GM18858 (cell line): Measurements from ENCODE around the gene FILIP1L.

Experiments
- ATAC-seq: cut with Tn5 transposase; IDR thresholded peaks from one replicate; pipeline ENCODE4 v1.9.1; 2021; ENCODE audit not compliant: unreplicated experiment

FILIP1L gene

DNA sequence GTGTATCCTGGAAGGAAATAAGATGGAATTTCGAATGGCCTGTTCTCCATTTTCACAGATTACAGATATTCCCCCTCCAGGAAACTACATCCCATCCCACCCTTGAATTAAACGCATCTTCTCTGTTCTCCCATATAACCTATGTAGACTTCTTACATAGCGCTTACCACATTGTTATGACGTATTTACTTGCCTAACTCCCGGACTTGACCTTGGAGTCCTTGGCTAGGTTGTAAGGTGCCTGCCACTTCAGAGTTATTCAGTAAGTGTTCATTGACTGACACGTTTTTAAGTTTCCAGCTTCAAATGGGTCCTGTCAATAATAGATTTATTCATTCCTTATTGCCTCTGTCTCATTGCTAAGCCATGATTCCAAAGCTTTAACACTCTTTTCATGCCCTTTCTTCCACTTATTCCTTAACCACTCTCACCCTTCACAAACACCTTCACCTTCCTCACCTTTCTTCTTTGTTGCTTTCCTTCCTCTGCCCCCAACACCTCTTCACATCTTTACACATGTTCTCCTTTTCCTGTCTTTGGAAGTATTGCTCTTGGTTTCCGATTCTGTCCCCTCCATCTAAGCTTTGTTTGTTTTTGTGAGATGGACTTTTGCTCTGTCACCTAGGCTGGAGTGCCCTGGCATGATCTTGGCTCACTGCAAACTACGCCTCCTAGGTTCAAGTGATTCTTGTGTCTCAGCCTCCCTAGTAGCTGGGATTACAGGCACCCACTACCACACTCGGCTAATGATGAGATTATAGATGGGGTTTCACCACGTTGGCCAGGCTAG lies 158.3 kb downstream of the FILIP1L start:
- no peak for ATAC-seq

DNA sequence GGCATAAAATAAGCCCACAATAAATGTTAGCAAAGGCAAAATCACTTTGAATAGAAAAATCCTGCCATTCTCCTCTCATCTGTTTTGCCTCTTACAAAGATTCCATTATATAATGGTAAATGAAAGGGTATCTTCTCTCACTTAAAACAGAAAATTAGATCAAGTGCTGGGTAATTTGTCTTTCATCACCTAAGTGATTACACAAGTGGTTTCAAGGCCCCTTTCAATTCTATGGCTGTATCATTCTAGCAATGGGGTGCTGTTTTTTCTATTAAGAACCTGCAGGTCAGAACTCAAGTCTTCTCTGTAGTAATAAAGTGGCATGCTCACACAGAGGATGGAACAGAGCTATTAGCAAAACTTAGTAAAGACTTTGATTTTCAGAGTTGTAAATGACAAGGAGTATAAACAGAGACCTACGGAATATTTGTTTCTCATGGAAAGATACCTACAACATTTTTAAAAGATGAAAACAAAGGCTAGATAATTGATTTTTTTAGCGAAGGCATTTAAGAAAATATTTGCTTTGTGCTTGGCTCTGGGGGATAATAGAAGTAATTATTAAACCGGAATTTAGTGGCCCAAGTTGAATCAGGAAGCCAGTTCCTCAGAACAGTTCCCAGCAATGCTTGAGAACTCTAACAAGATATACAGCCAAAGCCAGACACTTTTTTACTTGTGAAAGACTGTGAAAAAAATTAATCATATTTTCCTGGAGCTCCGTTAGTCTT lies 159.2 kb downstream of the FILIP1L start:
- no peak for ATAC-seq

DNA sequence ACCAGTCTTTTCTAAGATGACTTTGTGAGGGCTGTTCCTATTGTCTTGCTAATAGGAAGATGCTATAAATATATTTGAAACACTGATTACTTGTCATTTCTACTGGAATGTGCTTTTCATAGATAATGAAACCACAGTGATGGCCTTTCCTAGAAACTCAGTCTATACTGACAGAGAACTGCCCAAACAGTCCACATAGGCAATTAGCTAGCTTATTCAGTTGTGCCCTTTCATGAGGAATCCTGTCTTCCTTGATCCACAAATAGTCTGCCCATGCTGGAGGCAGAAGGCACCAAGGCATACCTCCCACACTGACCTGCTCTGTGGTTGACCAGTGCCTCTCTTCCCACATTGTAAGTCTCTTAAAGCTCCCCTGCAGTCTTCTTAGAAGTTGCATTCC lies 160.7 kb downstream of the FILIP1L start:
- no peak for ATAC-seq

DNA sequence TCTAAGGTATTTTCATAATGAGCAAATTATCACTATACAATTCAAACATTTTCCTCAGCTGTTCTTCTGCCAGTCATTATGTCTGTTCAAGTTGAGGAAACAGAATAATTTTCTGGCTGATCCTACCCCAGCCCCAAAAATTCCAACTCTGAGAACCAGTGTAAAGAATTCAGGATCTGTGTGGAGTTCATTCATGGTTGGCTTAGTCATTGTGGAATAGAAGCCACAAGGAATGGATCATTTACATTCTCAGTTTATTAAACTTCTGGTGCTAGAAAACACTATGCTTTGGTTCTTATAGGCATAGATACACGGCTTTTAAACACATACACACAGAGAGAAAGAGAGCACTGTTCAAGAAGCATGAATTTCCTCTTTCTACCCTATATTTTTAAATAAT lies 162.0 kb downstream of the FILIP1L start:
- ATAC-seq = no peak

DNA sequence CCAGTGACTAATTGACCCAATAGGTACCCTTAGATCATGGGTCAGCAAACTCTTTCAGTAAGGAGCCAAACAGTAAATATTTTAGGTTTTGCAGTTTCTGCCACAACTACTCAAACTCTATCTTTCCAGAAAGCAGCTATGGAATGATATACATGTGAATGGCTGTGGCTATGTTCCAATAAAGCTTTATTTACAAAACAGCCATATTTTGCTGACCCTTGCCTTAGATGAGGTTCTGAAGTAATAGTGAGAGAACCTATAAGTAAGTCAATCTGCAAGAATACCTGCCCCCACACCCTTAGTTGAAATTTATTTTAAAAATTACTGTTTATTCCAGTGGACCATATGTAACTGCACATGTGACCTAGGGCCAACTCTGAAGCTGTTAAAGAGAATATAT lies 162.6 kb downstream of the FILIP1L start:
- no peak for ATAC-seq

DNA sequence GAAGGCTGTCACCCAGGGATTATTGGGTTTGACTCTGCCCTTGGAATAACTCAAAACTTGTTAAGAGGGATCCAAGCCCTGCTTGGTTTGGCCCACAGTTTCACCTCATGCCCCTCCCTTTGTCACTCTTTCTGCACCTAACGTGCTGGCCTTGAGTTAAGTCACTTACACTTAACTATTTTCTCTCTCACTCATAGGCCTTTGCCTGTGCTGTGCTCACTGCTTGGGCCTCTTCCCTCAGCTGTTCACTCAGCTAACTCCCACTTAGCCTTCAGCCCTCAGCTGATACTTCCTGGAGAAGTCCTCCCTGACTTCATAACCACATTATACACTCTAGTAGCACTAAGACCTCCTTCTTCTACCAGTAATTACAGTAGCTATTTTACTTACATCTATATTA lies 163.4 kb downstream of the FILIP1L start:
- ATAC-seq = no peak

DNA sequence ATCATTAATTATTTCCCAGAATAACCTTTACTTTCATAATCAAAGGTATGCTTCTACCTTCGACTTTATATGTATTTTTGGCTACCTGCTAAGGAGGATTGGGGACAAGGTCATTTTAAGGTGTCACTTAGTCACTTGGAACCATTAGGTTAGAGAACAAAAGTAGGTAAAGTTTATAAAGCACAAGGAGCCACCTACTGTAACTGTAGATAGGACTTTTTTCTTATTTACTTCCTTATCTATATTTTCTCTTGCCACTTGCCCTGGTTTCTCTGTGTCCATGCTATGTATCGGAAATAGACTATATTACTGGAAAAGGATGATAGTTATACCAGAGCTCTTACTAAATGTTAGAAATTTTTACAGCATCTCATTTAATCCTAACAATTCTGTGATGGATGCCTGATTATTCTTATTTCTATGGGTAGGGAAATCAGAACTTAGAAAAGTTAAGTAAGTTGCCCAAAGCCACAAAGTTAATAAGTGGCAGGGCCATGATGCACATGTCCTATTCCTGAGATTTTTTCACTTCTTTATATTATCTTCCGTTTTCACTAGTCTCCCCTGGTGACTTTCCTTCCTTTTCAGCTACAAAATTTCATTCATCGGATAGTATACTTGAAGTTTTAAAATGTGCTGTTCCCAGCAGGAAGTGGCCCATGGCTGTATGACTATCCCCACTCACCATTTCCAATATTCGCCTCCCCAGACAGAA lies 164.2 kb downstream of the FILIP1L start:
- ATAC-seq = no peak

DNA sequence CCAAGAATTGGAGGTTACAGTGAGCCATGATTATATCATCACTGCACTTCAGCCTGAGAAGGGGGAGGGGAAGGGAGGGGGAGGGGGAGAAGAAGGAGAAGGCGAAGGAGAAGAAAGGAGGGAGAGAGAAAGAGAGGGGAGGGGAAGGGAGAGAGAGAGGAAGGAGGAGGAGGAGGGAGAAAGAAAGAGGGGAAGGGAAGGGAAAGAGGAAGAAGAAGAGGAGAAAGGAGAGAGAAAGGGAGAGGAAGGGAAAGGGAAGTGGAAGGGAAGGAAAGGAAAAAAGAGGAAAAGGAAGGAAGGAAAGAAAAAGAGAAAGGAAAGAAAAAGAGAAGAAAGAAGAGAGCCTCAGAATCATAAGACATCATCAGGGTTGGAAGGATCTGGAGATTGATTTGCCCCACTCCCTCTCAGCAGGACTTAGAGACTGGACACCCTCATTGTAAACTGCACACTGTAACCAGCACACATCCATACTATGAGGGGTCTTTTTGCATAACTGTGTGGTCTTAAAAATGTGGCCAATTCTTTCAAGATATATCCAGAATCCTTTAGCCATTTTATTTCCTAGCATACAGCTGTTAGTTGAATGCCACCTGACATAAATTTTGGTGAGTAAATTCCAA lies 165.7 kb downstream of the FILIP1L start:
- no peak for ATAC-seq

DNA sequence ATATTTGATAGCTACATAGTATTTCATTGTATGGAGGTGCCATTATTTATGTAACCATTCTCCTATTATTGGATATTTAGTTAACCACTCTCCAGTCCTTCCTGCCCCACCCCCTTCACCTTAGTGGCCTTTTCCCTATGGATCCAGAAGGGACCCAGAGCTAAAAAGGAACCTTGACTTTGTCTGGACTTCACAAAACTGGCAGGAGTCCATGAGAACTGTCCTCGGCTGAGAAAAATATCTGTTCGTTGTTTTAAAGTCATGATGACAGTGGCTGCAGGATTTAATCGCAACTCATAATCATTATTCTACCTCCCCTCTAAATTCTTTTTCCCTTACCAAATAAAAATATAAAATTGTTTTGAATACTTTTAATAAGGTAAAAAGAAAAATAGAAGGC lies 166.9 kb downstream of the FILIP1L start:
- ATAC-seq = no peak

DNA sequence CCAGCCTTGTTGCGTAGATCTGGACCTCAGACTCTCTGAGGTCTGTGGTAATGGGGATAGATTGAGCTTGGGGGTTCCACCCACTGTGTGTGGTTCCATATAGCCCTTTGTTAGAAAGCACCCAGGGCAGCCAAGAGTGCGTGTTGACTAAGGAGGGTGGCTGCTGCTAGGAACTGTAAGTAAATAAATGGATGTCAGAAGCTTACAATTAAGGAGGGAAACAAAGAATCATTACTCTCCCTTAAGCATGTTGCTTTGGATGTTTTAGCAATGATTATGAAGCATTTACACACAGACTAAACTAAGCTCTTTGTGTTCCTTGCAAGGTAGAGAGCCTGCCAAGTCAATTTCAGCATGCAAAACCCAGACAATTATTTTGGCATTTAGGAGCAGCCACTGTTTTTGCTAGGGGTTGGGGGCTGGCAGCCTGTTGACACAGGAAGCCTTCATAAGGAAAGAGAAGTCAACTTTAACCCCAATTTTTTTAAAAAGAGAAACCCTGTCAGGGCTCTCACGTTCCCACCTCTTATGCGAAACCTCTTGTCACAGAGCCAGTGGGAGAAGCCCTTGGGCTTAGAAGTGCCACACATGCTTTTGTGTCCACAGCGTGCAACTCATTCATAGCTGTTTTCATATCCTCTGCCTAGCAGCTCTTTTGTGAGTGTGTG lies 168.8 kb downstream of the FILIP1L start:
- ATAC-seq = no peak

DNA sequence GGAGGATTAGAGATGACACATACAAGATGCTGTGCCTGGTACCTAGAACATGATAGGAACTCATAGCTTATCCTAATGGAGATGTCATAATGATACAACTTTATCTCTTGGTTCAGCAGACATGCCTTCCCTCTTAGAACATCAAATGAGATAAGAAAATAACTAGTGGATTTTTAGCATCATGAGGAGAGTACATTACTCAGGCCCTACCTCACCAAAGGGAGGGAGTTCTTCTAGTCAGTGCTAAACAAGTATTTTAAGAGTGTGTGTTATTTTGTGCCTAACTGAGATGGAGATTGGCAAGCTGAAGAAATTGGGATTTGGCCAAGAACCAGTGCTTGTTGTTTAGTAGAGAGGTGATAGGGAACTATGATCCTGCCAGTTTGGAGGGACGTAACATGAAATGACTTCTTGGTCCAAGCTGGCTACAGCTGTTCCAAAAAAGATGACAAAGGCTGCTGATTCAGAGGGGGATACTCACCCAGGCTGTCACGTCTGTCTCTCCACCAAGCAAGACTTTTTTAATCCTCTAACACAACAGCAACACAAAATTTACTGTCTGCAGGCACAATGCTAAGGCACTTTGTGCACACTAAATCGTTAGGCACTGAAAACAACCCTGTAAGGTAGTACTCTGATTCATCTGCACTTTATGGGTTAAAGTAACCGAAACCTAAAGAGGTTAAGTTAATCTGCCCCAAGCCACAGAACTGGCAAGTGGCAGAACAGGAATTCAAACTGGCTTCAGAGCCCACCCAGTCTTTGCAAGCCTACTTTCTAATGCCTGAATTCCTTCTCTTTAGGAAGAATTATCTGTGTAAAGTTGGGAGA lies 170.2 kb downstream of the FILIP1L start:
- no peak for ATAC-seq

DNA sequence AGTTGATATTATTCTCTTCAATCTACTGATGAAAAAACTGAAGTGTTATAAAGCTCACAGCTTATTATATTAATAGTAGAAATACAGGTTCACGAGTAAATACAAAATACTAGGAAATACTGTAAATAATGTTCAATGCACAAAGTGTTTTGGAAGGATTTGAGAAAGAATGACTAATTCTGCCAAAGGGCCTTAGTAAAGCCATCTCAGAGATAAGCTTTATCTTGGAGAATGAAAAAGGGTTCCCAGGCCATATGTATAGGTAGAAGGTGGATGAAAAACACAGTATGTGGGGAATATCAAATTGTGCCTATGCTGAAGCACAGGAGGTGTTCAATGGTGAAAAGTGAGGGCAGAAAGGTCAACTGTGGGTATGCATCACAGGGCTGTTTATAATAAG lies 173.1 kb downstream of the FILIP1L start:
- no peak for ATAC-seq

DNA sequence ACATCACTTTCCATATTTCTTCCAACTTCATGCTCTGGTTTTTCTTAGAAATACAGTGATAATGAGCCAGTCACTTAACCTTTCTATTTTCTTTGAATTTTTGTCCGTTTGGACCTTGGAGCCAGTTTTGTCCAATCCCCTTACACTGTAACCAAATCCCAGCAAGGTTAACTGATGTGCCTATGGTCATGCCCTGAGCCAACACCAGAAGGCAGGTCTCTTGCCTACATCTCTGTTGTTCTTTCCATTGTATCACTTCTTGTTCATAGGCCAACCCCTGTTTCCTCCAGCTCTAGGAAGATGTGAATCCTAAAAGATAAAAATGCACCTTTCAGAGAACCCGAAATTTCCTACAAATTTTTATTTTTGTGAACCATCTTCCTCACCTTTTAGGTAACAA lies 174.0 kb downstream of the FILIP1L start:
- ATAC-seq = no peak

DNA sequence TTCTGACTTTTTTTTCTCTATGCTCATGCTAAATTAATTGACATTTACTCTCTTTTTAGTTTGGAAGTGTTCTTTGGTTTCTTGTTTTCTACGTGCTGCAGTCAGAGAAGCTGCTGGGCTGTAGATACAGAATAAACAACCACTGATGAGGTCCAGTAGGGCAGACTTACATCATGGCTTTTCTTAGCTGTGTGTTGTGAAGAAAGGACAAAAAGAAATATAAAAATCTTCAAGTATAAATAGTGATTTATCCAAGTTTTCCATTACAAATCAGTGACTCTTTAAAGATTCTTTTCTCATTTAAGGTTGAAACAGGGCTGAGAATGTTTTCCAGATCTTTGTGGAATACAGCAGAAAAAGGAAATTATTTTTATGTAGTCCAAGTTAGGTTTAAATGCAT lies 174.4 kb downstream of the FILIP1L start:
- no peak for ATAC-seq

DNA sequence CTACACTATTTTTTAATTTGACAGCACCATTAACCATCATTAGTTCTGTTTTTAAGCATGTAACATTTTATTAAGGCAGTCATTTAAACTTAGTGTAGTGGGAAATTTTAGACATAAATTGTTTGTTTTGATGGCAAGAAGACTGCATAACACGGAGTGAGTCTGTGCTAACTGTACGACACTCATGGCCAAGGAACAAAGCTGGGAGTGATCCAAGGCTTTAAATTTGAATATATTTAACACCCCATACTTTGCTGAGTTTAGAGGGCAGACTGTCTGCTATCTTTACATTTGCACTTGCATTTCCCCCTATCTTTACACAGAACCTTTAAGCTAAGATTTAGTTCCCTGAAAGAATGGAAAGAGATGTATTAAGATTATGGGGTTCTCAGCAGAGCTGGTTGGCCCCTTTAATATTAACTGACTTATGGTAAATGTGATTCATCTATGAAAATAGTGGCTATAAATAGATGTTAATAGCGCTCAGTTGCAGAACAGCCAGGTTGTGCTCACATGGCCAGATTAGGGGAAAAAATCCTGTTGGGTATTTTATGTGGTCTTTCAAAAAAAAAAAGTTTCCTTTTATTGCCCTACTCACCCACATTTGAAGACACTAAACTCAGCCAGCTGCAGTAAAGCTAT lies 175.9 kb downstream of the FILIP1L start:
- no peak for ATAC-seq

DNA sequence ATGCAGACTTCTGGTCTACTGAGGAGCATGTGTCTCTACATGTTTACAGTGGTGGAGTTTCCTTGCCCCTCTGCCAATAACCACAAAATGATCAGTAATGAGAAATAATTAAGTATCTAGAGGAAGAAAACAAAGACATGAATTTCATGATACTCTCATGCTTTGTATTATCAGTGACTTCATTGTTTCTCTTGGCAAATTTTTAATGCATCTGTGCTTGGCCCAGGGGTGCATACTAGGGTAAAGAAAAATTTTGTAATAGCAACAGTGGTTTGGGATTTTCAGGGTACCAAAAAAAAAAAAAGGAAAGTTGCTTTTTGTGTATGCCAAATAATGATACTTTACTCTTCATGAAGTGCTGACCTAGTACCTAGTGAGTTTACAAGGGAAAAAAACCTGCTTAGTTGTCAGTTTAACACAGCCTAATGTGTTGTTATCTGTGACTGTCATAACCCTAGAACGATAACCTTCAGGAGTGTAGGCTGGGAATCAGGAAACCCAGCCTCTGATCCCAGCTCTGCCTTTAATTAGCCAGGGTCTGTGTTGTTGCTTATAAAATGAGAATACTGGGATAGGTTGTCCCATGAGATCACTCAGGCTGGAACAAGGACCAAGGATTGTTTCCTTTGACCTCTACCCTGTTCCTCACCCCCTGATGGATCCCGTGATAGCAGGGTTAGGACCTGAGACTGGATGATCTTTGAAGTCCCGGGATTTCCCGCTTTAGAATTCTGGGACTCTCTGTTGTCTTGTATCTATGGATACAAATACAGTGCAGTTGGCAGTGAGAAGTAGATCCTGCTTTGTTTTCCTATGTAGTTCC lies 179.1 kb downstream of the FILIP1L start:
- ATAC-seq = no peak

DNA sequence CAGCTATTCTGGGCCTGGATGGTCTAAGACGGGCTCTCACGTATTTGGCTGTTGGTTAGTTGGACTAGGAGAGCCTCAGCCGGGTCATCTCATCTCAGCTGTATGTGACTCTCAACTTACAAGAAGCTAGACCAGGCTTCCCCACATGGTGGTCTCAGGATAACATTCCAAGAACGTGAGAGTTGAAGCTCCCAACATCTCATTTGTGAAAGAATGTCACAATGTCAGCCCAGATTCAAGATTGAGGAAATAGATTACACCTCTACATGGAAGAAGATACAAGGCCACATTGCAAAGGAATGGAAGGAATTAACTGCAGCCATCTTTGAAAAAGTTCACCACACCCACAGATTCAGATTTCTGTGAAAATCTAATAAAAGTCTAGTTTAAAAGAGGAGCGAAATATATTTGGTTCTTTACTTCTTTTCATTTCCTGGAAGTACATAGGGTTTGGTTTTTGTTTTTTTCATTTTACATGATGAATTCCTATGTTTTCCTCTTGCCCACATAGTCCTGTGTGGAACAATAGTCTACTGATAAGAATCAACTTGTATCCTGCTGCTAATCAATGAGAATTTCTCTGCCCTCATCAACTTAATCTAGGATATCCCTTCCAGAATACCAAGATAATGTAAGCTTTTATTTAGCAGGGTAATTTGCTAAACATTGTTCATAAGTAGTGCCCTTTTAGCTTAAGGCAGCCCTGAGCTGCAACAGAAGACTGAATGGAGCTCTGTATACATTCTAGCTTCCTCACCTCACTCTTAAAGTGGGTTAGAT lies 180.1 kb downstream of the FILIP1L start:
- no peak for ATAC-seq

DNA sequence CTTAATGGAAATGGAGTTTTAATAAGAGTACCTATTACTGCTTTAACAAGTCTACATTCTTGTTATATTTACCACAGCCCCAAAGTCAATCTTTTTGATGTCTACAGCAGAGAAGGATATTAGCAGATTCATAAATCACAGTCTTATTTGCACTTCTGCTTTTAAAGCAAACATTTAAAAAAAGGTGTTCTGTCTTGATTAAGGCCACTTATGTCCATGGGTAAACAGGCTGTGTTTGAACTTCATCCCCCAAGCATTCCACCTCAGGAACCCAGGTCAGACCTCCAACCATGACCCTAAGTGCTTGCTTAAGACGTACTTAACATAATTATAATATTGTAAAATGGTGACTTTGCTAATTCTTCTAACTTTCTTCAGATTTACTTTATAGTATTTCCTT lies 183.2 kb downstream of the FILIP1L start:
- no peak for ATAC-seq
